ENCODE data around the gene LEFTY1.
"Not testable (repeated sequence)": the region's sequence is repeated elsewhere in the genome, so short reads cannot be mapped to it uniquely, and the experiment has no call there.

DNA sequence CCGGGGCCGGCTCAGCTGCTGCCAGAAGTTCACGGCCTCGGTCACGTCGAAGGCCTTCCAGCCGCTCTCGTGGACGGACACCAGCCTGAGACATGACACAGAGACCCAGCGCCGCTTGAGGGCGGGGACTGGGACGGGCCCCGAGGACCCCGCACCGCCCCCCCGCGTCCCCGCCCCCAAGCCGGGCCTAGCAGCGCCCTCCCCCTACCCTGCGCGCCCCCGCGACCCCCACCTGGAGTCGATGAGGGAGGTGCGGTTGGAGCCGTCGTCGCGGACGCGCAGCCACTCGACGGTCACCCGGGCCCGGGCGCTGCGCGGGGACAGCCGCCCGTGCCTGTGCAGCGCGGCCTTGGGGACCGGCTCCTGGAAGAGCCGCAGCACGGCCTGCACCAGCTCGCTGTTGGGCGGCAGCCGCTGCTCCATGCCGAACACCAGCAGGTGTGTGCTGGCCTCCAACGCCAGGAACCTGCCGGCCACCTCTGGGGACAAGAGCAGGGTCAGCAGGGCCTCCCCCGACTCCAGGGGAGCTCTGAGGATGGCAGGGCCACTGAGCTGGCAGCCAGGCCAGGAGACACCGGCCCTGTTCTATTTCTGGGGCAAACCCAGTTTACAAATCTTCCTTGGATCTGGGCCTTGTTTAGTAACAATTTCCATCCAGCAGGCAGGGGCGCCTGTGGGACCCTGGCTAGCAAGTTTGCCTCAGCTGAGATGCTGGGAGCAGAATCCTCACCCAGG lies 1.2 kb downstream of the LEFTY1 start:
- TF ChIP-seq, protein P1, sequence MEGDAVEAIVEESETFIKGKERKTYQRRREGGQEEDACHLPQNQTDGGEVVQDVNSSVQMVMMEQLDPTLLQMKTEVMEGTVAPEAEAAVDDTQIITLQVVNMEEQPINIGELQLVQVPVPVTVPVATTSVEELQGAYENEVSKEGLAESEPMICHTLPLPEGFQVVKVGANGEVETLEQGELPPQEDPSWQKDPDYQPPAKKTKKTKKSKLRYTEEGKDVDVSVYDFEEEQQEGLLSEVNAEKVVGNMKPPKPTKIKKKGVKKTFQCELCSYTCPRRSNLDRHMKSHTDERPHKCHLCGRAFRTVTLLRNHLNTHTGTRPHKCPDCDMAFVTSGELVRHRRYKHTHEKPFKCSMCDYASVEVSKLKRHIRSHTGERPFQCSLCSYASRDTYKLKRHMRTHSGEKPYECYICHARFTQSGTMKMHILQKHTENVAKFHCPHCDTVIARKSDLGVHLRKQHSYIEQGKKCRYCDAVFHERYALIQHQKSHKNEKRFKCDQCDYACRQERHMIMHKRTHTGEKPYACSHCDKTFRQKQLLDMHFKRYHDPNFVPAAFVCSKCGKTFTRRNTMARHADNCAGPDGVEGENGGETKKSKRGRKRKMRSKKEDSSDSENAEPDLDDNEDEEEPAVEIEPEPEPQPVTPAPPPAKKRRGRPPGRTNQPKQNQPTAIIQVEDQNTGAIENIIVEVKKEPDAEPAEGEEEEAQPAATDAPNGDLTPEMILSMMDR (IDR thresholded peaks at IDR 0.05) = not testable (repeated sequence)
- TF ChIP-seq EZH2 (IDR thresholded peaks at IDR 0.05; ENCODE audit: borderline replicate concordance, insufficient read depth, low read depth, low read length, poor library complexity, severe bottlenecking) = not testable (repeated sequence)
